Measurements from ENCODE around the gene OR2A2.
A peak's percentile ranks its signal among the peaks of the same experiment; 100 is the strongest.

OR2A2 gene, protein sequence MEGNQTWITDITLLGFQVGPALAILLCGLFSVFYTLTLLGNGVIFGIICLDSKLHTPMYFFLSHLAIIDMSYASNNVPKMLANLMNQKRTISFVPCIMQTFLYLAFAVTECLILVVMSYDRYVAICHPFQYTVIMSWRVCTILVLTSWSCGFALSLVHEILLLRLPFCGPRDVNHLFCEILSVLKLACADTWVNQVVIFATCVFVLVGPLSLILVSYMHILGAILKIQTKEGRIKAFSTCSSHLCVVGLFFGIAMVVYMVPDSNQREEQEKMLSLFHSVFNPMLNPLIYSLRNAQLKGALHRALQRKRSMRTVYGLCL

GRCh38 chr7:144109283-144109682 is at the start of gene OR2A2:
Gene OR2A2, plus strand, starts transcription at chr7:144109583. Its CDS starts 0 bp downstream, at chr7:144109583.
- Mint-ChIP-seq H3K36me3 (peaks cover 1% of the 10 kb centered on the region), H3K27me3 (peaks cover 3% of the 10 kb centered on the region), H3K9me3 (no peaks in the 10 kb centered on the region), H3K27ac (no peak within 1 kb of the TSS), H3K4me3 (no peak within 1 kb of the TSS), H3K4me1 (no peaks in the 10 kb centered on the region)

GRCh38 chr7:144063710-144064109 is 45.7 kb upstream of the OR2A2 start:
- H3K36me3 Mint-ChIP-seq: peaks cover 2% of the 10 kb centered on the region
- H3K4me3 Mint-ChIP-seq: no peak overlapping the region
- no peaks in the 10 kb centered on the region for H3K4me1 Mint-ChIP-seq

DNA sequence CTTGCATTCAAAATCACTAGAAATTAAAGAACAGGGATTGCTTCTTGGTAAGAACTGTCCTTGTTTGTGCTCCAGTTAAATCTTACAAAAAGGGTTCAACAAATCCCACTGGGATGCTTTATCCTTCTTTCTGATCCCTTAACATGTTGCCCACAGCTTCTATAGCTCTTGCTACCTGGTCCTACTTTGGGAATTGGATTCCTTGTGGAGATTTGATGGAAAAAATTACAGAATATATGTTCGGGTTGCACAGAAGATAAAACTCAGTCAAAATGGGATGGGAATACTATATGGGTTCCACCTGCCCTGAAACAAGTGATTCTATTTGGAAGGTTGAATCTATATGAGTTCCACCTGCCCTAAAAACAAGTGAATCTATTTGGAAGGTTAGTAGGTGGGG is 39.9 kb upstream of the OR2A2 start, which contains the start of gene OR2A25:
TSS of gene OR2A25 (plus strand) at position 301 of the 400 bp plus-strand sequence. CDS start 4,409 bp downstream, outside the sequence.
- H3K4me3 Mint-ChIP-seq: no peak within 1 kb of the TSS
- no peak within 1 kb of the TSS for H3K27ac Mint-ChIP-seq
- no peaks in the 10 kb centered on the region for H3K9me3 Mint-ChIP-seq
- no peaks in the 10 kb centered on the region for H3K36me3 Mint-ChIP-seq
- H3K27me3 Mint-ChIP-seq: peaks cover 4% of the 10 kb centered on the region
- H3K4me1 Mint-ChIP-seq: no peaks in the 10 kb centered on the region

More at GRCh38 chr7:144063710-144064109, 45.7 kb upstream of the OR2A2 start:
- peaks cover 8% of the 10 kb centered on the region for H3K27me3 Mint-ChIP-seq
- H3K9me3 Mint-ChIP-seq: peaks cover 10% of the 10 kb centered on the region
- H3K27ac Mint-ChIP-seq: no peak overlapping the region

DNA sequence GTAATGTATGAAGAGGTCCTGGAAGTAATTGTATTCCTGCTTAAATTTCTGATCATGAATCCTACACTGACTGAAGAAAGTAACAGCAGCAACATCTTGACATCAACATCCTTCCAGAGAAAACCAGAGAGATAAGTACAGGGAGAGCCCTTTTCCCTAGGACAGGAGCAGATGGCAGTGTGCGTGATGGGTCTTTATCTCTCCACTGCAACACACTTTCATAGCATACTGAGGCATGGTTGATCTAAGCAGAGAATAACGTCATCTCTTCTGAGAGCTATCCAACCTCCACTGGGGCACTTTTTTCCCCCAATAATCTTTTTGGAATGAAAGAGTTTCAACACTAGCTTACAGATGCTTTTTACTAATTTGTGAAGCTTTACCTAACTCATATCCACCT is 39.4 kb upstream of the OR2A2 start:
- no peaks in the 10 kb centered on the region for H3K4me1 Mint-ChIP-seq
- H3K27ac Mint-ChIP-seq: no peak overlapping the region
- H3K36me3 Mint-ChIP-seq: no peaks in the 10 kb centered on the region
- H3K9me3 Mint-ChIP-seq: peaks cover 2% of the 10 kb centered on the region
- H3K4me3 Mint-ChIP-seq: no peak overlapping the region
- H3K27me3 Mint-ChIP-seq: peaks cover 4% of the 10 kb centered on the region

- Mint-ChIP-seq H3K4me3 (no peak overlapping the region), H3K36me3 (no peaks in the 10 kb centered on the region), H3K4me1 (no peaks in the 10 kb centered on the region), H3K9me3 (peaks cover 5% of the 10 kb centered on the region), H3K27me3 (peaks cover 4% of the 10 kb centered on the region), H3K27ac (no peak overlapping the region)
Observed at GRCh38 chr7:144074374-144074773, 35.0 kb upstream of the OR2A2 start.

- Mint-ChIP-seq H3K4me3 (no peak within 1 kb of the TSS), H3K27me3 (no peaks in the 10 kb centered on the region)
Observed at GRCh38 chr7:144085978-144086377, 23.4 kb upstream of the OR2A2 start, which contains the start of gene OR2A12. Gene OR2A12, plus strand, starts transcription at chr7:144086278. Its CDS starts 8,830 bp downstream, at chr7:144095108.

DNA sequence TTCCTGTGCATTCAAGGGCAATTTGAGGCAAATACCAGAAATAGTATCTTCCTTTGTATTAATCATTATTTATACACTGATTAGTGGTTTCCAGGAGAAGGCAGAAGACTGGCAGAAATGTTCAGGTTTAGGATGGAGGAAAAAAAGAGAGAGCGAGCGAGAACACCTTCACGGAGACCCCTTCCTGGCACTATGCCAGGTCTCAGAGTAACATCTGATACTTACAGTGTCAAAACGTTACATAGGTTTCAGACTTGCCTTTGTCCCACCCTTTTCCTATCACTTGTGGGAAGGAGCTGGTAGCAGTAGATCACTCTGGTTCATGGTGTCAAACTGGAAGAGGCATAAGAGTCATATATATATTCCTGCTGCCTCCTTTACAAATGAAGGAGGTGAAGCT is 22.7 kb upstream of the OR2A2 start:
- Mint-ChIP-seq H3K27me3 (no peaks in the 10 kb centered on the region), H3K4me3 (no peak overlapping the region), H3K4me1 (no peaks in the 10 kb centered on the region)

More at GRCh38 chr7:144085978-144086377, 23.4 kb upstream of the OR2A2 start, which contains the start of gene OR2A12:
- no peaks in the 10 kb centered on the region for H3K4me1 Mint-ChIP-seq
- no peaks in the 10 kb centered on the region for H3K36me3 Mint-ChIP-seq
- H3K9me3 Mint-ChIP-seq: peaks cover 6% of the 10 kb centered on the region
- H3K27ac Mint-ChIP-seq: no peak within 1 kb of the TSS

DNA sequence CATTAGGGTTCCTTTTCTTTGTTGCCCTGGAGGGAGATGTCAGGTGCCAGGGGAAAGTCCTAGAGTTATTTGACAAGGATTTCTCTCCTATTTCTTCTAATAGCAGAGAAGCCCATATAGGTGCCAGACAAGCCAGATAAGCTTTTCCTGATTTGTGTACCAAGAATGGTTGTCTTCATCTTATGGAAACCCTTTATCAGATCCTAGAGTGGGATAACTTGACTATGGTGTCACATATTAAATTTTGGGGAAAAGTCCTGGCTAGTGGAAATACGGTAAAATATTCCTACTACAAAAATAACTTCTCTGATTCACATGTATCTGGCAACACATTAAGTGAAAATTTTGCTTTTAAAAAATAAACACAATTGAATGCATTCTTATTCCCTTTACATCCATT is 22.2 kb upstream of the OR2A2 start:
- H3K27ac Mint-ChIP-seq: no peak overlapping the region
- no peaks in the 10 kb centered on the region for H3K27me3 Mint-ChIP-seq
- no peaks in the 10 kb centered on the region for H3K36me3 Mint-ChIP-seq
- H3K4me3 Mint-ChIP-seq: no peak overlapping the region
- no peaks in the 10 kb centered on the region for H3K4me1 Mint-ChIP-seq
- H3K9me3 Mint-ChIP-seq: no peaks in the 10 kb centered on the region

More for the DNA sequence above, 22.7 kb upstream of the OR2A2 start:
- Mint-ChIP-seq H3K9me3 (no peaks in the 10 kb centered on the region), H3K27ac (no peak overlapping the region), H3K36me3 (no peaks in the 10 kb centered on the region)

- Mint-ChIP-seq H3K27me3 (no peaks in the 10 kb centered on the region), H3K4me1 (no peaks in the 10 kb centered on the region), H3K27ac (peak overlapping the region; percentile 27), H3K36me3 (no peaks in the 10 kb centered on the region), H3K4me3 (no peak overlapping the region), H3K9me3 (no peaks in the 10 kb centered on the region)
Observed at GRCh38 chr7:144090667-144091066, 18.7 kb upstream of the OR2A2 start.

- Mint-ChIP-seq H3K4me3 (no peak overlapping the region), H3K4me1 (peaks cover 22% of the 10 kb centered on the region), H3K27ac (peak overlapping the region; percentile 60), H3K27me3 (peaks cover 2% of the 10 kb centered on the region), H3K9me3 (no peaks in the 10 kb centered on the region), H3K36me3 (peaks cover 3% of the 10 kb centered on the region)
Observed at GRCh38 chr7:144098776-144099175, 10.6 kb upstream of the OR2A2 start.

DNA sequence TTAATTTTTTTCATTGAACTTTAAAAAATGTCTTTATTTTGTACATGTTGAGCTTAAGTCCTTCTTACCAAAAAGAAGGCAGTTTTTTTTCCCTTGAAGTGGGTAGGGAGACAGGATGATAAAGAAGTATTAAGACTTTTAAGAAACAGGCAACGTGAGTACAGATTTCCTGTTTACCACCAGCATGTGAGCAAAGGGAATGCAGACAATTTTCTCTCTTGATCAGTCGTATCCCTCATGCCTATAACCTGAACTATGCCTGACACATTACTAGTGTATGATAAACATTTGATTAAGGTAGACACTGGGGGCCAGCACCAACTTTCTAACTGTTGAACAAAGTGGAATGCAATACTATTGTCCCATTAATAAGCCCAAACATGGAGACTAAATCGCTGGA is 8.8 kb upstream of the OR2A2 start:
- peaks cover 22% of the 10 kb centered on the region for H3K4me1 Mint-ChIP-seq
- no peak overlapping the region for H3K4me3 Mint-ChIP-seq
- peaks cover 2% of the 10 kb centered on the region for H3K27me3 Mint-ChIP-seq
- no peaks in the 10 kb centered on the region for H3K9me3 Mint-ChIP-seq
- no peak overlapping the region for H3K27ac Mint-ChIP-seq
- H3K36me3 Mint-ChIP-seq: peaks cover 3% of the 10 kb centered on the region

DNA sequence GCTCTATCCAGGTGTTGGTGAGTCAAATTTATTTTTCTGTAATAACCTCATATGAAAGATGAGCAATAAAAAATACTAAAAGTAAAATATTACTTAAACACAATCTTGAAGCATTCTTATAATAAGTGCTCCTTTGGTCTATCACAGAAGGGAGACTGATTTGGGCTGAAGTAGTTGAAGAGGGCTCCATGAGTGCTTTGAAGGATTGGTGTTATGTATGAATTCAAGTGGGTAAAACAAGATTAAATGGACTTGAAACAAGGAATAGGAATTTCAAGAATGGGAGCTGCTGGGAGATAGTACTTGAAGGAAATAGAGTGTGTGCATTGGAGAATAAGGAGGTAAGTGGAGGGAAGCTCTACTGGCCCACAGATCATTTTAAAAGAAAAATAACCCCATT is 7.3 kb upstream of the OR2A2 start:
- Mint-ChIP-seq H3K27me3 (no peaks in the 10 kb centered on the region), H3K9me3 (no peaks in the 10 kb centered on the region), H3K36me3 (peaks cover 3% of the 10 kb centered on the region), H3K27ac (no peak overlapping the region), H3K4me3 (no peak overlapping the region), H3K4me1 (peaks cover 22% of the 10 kb centered on the region)

GRCh38 chr7:144105211-144105610 is 4.2 kb upstream of the OR2A2 start:
- Mint-ChIP-seq H3K4me3 (no peak overlapping the region), H3K36me3 (peaks cover 1% of the 10 kb centered on the region), H3K27me3 (no peaks in the 10 kb centered on the region), H3K4me1 (peaks cover 12% of the 10 kb centered on the region), H3K27ac (no peak overlapping the region), H3K9me3 (no peaks in the 10 kb centered on the region)

GRCh38 chr7:144110272-144110671 is 889 bp downstream of the OR2A2 start:
- H3K27me3 Mint-ChIP-seq: peaks cover 3% of the 10 kb centered on the region
- no peak overlapping the region for H3K4me3 Mint-ChIP-seq
- no peaks in the 10 kb centered on the region for H3K4me1 Mint-ChIP-seq
- peaks cover 1% of the 10 kb centered on the region for H3K36me3 Mint-ChIP-seq
- H3K9me3 Mint-ChIP-seq: no peaks in the 10 kb centered on the region
- no peak overlapping the region for H3K27ac Mint-ChIP-seq

DNA sequence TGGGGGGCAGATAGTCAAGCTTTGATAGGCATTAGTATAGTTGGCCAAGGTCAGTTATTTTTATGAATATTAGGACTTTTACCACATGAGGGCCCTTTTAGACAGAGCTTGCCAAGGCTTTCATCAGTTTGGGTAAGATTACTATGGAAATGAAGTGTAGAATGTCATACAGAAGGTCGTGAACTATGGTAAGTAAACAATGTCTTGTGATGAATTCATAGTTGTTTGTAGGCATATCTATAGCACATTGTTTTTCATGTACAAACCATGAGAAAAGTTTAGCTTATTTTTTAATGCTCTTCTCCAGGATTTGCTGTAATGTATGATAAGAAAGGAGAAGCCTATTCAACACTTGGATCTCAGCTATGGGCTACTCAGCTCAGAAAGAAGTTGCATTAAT is 4.3 kb downstream of the OR2A2 start:
- Mint-ChIP-seq H3K4me1 (no peaks in the 10 kb centered on the region), H3K9me3 (no peaks in the 10 kb centered on the region), H3K36me3 (no peaks in the 10 kb centered on the region), H3K27me3 (peaks cover 3% of the 10 kb centered on the region), H3K27ac (no peak overlapping the region), H3K4me3 (no peak overlapping the region)

DNA sequence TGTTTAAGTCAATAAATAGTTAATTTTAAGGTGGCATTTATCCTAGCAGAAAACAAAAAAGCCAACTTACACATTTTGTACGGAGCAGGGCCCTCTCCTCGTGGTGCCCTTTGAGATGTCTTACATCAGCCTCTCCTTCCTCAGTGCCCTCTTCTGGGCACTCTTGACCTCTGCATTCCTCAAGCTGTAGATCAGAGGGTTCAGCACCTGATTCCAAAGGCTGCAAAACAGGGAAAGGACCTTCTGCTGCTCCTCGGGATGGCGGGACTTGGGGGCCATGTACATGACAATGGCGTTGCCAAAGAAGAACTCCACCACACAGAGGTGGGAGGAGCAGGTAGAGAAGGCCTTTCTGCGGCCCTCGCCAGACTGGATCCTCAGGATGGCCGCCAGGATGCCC is 9.0 kb downstream of the OR2A2 start:
- peaks cover under 1% of the 10 kb centered on the region for H3K27me3 Mint-ChIP-seq
- H3K27ac Mint-ChIP-seq: no peak overlapping the region

More for the DNA sequence above, 9.0 kb downstream of the OR2A2 start:
- Mint-ChIP-seq H3K36me3 (no peaks in the 10 kb centered on the region), H3K4me3 (no peak overlapping the region), H3K4me1 (no peaks in the 10 kb centered on the region), H3K9me3 (no peaks in the 10 kb centered on the region)
